Fibroblast of lung (primary cell): ENCODE results near the gene SORBS1. TPM values are rescaled to one million over a fixed set of nuclear protein-coding genes. Genes with fewer than 3 reads are reported as not detected.

ENCODE experiments used
- DNase-seq, 2 donors: peaks; one replicate each; pipeline versions ENCODE4 v3.0.0 to v3.0.0-alpha.2; 2010; ENCODE audit warnings: low read depth in 2 of 2
- H2AFZ ChIP-seq: 2 replicates; pipeline ENCODE4 v1.5.1; 2012; ENCODE audit warnings: low read length, control low read depth, inconsistent platforms
- H3K27ac ChIP-seq: 2 replicates; pipeline ENCODE4 v1.5.1; 2011; ENCODE audit warnings: low read length, control low read depth; ENCODE audit not compliant: insufficient read depth
- H3K27me3 ChIP-seq: 2 replicates; pipeline ENCODE4 v1.5.1; 2011; ENCODE audit warnings: mild to moderate bottlenecking, low read length; ENCODE audit not compliant: control insufficient read depth, insufficient read depth
- H3K36me3 ChIP-seq: 2 replicates; pipeline ENCODE4 v1.5.1; 2011; ENCODE audit warnings: low read length; ENCODE audit not compliant: control insufficient read depth, insufficient read depth
- H3K4me1 ChIP-seq: 2 replicates; pipeline ENCODE4 v1.5.1; 2011; ENCODE audit warnings: low read length; ENCODE audit not compliant: control insufficient read depth, insufficient read depth; ENCODE audit errors: extremely low read depth
- H3K4me2 ChIP-seq: 2 replicates; pipeline ENCODE4 v1.5.1; 2011; ENCODE audit warnings: low read length, control low read depth; ENCODE audit not compliant: insufficient read depth; ENCODE audit errors: extremely low read depth
- H3K4me3 ChIP-seq, 4 experiments: fragments of 200-600 bp in 1 of 4; sonication (generic) in 1 of 4; replicated peaks in 1 of 4; 2 replicates each; pipeline ENCODE4 v1.5.1; 2011 to 2016; ENCODE audit warnings: low read length in 4 of 4, low read depth in 3 of 4, mild to moderate bottlenecking in 3 of 4, control low read depth in 2 of 4, inconsistent platforms in 1 of 4, mixed read lengths in 1 of 4; ENCODE audit not compliant: insufficient read depth in 1 of 4; ENCODE audit errors: control extremely low read depth in 1 of 4
- H3K79me2 ChIP-seq: 2 replicates; pipeline ENCODE4 v1.5.1; 2012; ENCODE audit warnings: mild to moderate bottlenecking, low read length, inconsistent platforms; ENCODE audit not compliant: control insufficient read depth, insufficient read depth
- H3K9ac ChIP-seq: 2 replicates; pipeline ENCODE4 v1.5.1; 2011; ENCODE audit warnings: mild to moderate bottlenecking, low read length, control low read depth; ENCODE audit not compliant: insufficient read depth
- H3K9me3 ChIP-seq: 2 replicates; pipeline ENCODE4 v1.5.1; 2012; ENCODE audit warnings: low read depth, low read length; ENCODE audit not compliant: control insufficient read depth, insufficient read depth
- H4K20me1 ChIP-seq: 2 replicates; pipeline ENCODE4 v1.5.1; 2011; ENCODE audit warnings: low read length; ENCODE audit not compliant: control insufficient read depth, insufficient read depth; ENCODE audit errors: extremely low read depth
- CTCF ChIP-seq, 2 donors: IDR thresholded peaks in 1 of 2; conservative IDR thresholded peaks in 1 of 2; 1 replicate in 1 of 2; 2 replicates in 1 of 2; pipeline ENCODE4 v1.5.1; 2011 to 2012; ENCODE audit warnings: low read length in 2 of 2, control low read depth in 1 of 2, inconsistent platforms in 1 of 2, low read depth in 1 of 2, mild to moderate bottlenecking in 1 of 2
- EZH2 ChIP-seq: IDR thresholded peaks from 2 replicates; pipeline ENCODE4 v1.5.1; 2012; ENCODE audit warnings: low read length, control low read depth, mild to moderate bottlenecking; ENCODE audit errors: missing control alignments
- polyA plus RNA-seq, 2 donors: library from polyadenylated mRNA; depleted of rRNA in 1 of 2; stranded (reverse) in 1 of 2; unstranded in 1 of 2; fragments of >200 nt; gene quantifications; 2 replicates each; pipeline ENCODE4 v1.2.1, GENCODE V29; 2011 to 2012; ENCODE audit warnings: missing spikeins in 1 of 2
- total RNA-seq: library from RNA; depleted of rRNA; stranded (reverse); fragments of >200 nt; gene quantifications from 2 replicates; pipeline ENCODE4 v1.2.1, GENCODE V29; 2014

The SORBS1 gene
- total and polyA plus RNA-seq, 2 donors (not counting 1 experiment from before 2014, with no cell fraction given) = 0.33 to 0.50 TPM

GRCh38 chr10:95346715-95347401, 214.3 kb downstream of the SORBS1 start:
- Histone ChIP-seq H3K79me2 (no peaks in the 10 kb centered on the region), H3K4me1 (peaks cover 9% of the 10 kb centered on the region), H2AFZ (no peak overlapping the region), H3K9me3 (no peaks in the 10 kb centered on the region), H3K4me2 (no peak overlapping the region), H3K36me3 (no peaks in the 10 kb centered on the region), H3K27me3 (no peaks in the 10 kb centered on the region), H3K4me3 (no peak overlapping the region), H4K20me1 (no peaks in the 10 kb centered on the region), H3K9ac (no peak overlapping the region), H3K27ac (no peak overlapping the region)
- DNase-seq = peak in 1 of 2 donors; percentile 57
- TF ChIP-seq CTCF (conservative IDR thresholded peaks at IDR 0.05 in 1 of 2, IDR thresholded peaks at IDR 0.05 in 1 of 2; ENCODE audit: low read depth in 1 of 2, low read length in 2 of 2) = no peak
- TF ChIP-seq EZH2 = no peak

GRCh38 chr10:95343573-95343972, 217.6 kb downstream of the SORBS1 start:
- no peak for DNase-seq
- Histone ChIP-seq H3K79me2 (no peaks in the 10 kb centered on the region), H3K9ac (no peak overlapping the region), H3K27ac (no peak overlapping the region), H3K27me3 (no peaks in the 10 kb centered on the region), H3K4me3 (no peak overlapping the region), H3K9me3 (no peaks in the 10 kb centered on the region), H4K20me1 (no peaks in the 10 kb centered on the region), H3K4me1 (peaks cover 11% of the 10 kb centered on the region), H2AFZ (no peak overlapping the region), H3K4me2 (no peak overlapping the region), H3K36me3 (no peaks in the 10 kb centered on the region)
- TF ChIP-seq CTCF (conservative IDR thresholded peaks at IDR 0.05 in 1 of 2, IDR thresholded peaks at IDR 0.05 in 1 of 2; ENCODE audit: low read depth in 1 of 2, low read length in 2 of 2) = no peak
- TF ChIP-seq EZH2 = no peak

DNA sequence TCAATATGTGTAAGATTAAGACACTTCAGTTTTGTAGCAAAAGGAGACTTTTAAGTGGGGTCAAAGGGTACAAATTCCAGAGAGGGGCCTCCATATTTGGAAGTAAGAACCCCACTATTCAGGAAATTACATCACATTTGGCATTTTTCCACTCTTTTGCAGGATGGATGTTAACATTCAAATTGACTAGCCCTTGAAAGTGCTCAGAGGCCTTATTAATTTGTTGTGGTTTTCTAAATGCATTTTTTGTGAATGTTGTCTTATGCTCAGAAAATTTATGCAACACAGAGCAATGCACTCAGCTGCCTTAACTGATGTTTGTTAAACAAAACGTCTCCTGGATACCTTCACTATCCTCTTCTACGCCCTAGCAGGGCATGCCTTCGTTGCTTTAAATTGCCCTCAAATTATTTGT, 219.4 kb downstream of the SORBS1 start:
- peak; percentile 64 to 85 for DNase-seq
- no peak overlapping the region for H3K4me3 ChIP-seq
- H3K27me3 ChIP-seq = no peaks in the 10 kb centered on the region
- H3K79me2 ChIP-seq = no peaks in the 10 kb centered on the region
- peak overlapping the region; percentile 16 for H3K4me2 ChIP-seq
- peak overlapping the region; percentile 13 for H3K27ac ChIP-seq
- H4K20me1 ChIP-seq = no peaks in the 10 kb centered on the region
- H3K9ac ChIP-seq = no peak overlapping the region
- H3K9me3 ChIP-seq = no peaks in the 10 kb centered on the region
- peaks cover 11% of the 10 kb centered on the region for H3K4me1 ChIP-seq
- H2AFZ ChIP-seq = no peak overlapping the region
- no peaks in the 10 kb centered on the region for H3K36me3 ChIP-seq
- TF ChIP-seq CTCF (conservative IDR thresholded peaks at IDR 0.05 in 1 of 2, IDR thresholded peaks at IDR 0.05 in 1 of 2; ENCODE audit: low read depth in 1 of 2, low read length in 2 of 2) (no peak), EZH2 (no peak)
